Heart right ventricle (tissue), 16 donors: ENCODE measurements around the gene ERCC4. TPM values are rescaled to one million over a fixed set of nuclear protein-coding genes. Genes with fewer than 3 reads are reported as not detected.
A peak's percentile ranks its signal among the peaks of the same experiment; 100 is the strongest.

Source experiments
- ATAC-seq, 8 donors: fragments of 200-7000 bp; cut with Tn5 transposase; one replicate each; pipeline ENCODE4 v1.9.1; 2020; ENCODE audit warnings: mild to moderate bottlenecking in 8 of 8, moderate library complexity in 8 of 8, moderate number of reproducible peaks in 1 of 8
- DNase-seq, 2 donors: peaks; one replicate each; pipeline ENCODE4 v3.0.0-alpha.2; 2020
- H3K27ac ChIP-seq, 10 donors: fragments of 200-600 bp; sonication (generic) in 2 of 10; one replicate each; pipeline versions ENCODE4 v1.5.0 to v1.8.0; 2020 to 2022; ENCODE audit warnings: mild to moderate bottlenecking in 3 of 10
- H3K27me3 ChIP-seq, 7 donors: fragments of 200-600 bp; one replicate each; pipeline ENCODE4 v1.8.0; 2021 to 2022; ENCODE audit warnings: mild to moderate bottlenecking in 2 of 7
- H3K36me3 ChIP-seq, 9 donors: fragments of 200-600 bp; sonication (generic) in 1 of 9; one replicate each; pipeline versions ENCODE4 v1.5.0 to v1.8.0; 2020 to 2022; ENCODE audit warnings: mild to moderate bottlenecking in 2 of 9
- H3K4me1 ChIP-seq, 9 donors: fragments of 200-600 bp; sonication (generic) in 1 of 9; one replicate each; pipeline versions ENCODE4 v1.5.0 to v1.8.0; 2020 to 2022; ENCODE audit warnings: mild to moderate bottlenecking in 4 of 9
- H3K4me3 ChIP-seq, 10 donors: fragments of 200-600 bp; sonication (generic) in 2 of 10; one replicate each; pipeline versions ENCODE4 v1.5.0 to v1.8.0; 2020 to 2022; ENCODE audit warnings: mild to moderate bottlenecking in 7 of 10, moderate library complexity in 2 of 10
- H3K9me3 ChIP-seq, 11 donors: fragments of 200-600 bp in 10 of 11; sonication (generic) in 2 of 11; one replicate each; pipeline versions ENCODE4 v1.5.0 to v1.8.0; 2013 to 2022; ENCODE audit warnings: mild to moderate bottlenecking in 2 of 11, control low read depth in 1 of 11, moderate library complexity in 1 of 11
- CTCF ChIP-seq, 9 donors: fragments of 200-600 bp; sonication (generic) in 2 of 9; IDR thresholded peaks; one replicate each; pipeline versions ENCODE4 v1.5.0 to v1.8.0; 2021 to 2022; ENCODE audit warnings: antibody characterized with exemption in 9 of 9, mild to moderate bottlenecking in 5 of 9, moderate library complexity in 1 of 9
- WGBS, 2 donors: extraction: QIAGEN DNeasy Blood & Tissue Kit; methylation state at CpG; one replicate each; pipeline ENCODE4 v1.1.7; 2013; ENCODE audit warnings: inconsistent platforms in 1 of 2; 5-methylcytosine and 5-hydroxymethylcytosine counted together
- intact Hi-C, 10 donors: fragments of 100-400 bp; cut with DNase I; formaldehyde crosslinking; loops; one replicate each; pipeline versions ENCODE4 v1.11.1 to v1.14.2; 2022
- polyA plus RNA-seq, 2 donors: library from polyadenylated mRNA; stranded (reverse); fragments of 200-250 nt; gene quantifications; one replicate each; pipeline ENCODE4 v1.2.3, GENCODE V29; 2013
- total RNA-seq, 10 donors: library from RNA; stranded (reverse); fragmentation: NEBNext Ultra II Directional in 3 of 10; extraction: Animal tissue kit (Norgen Biotek cat#: 25700) in 3 of 10; gene quantifications; one replicate each; pipeline versions ENCODE4 v1.2.1 to v1.2.4, GENCODE V29; 2021 to 2023
- donor health status: Arrhythmogenic right ventricular cardiomyopathy.
- donor health status: ischemic (EF 13 %, LVEDD 7.1; RV severe dilation, severe dysfunction).
- donor health status: healthy with polysubstance abuse.
- donor health status: DM: no; HTN: yes; CAD: no.
- donor health status: DM: no; HTN: no; CAD: no.
- donor health status: ischemic (EF 25% LVEDD 6.9; RV normal size, moderate dysfunction).
- donor health status: ischemic (EF 25% LVEDD 5.7; RV mildly dilated, moderate dysfunction).
- donor health status: healthy.
- donor health status: DM: yes; HTN: yes; CAD: no.
- donor health status: Ischemic cardiomyopathy.
- donor health status: ischemic (EF 35%, LVEDD 5.7; RV mildly dilated, moderate dysfunction).
- donor health status: nonischemic (EF 11% LVEDD 7.7; RV severe dilation, severe dysfunction).
- donor health status: DM: yes; HTN: yes; CAD: no.
- donor health status: PGD.
- donor health status: ischemic (EF 29% LVEDD 5.4; RV normal size, mild dysfunction).
- donor health status: nonischemic (EF 23%, LVEDD 6.1; RV moderate dilation, normal function).

The ERCC4 gene
- total and polyA plus RNA-seq, 12 donors: 1.3 to 13.1 (median 8.9) TPM

GRCh38 chr16:13892301-13892700 is 27.7 kb upstream of the ERCC4 start:
- H3K4me1 ChIP-seq: no peaks in the 10 kb centered on the region
- 52 to 60% methylated on average over 4 of the region's 4 CpGs for WGBS, 2 donors

GRCh38 chr16:13895516-13895915 is 24.4 kb upstream of the ERCC4 start:
- H3K4me3 ChIP-seq: no peak overlapping the region
- intact Hi-C loops: no loop called here
- WGBS, 2 donors: 55 to 64% methylated on average over 1 of the region's 1 CpG
- TF ChIP-seq CTCF (IDR thresholded peaks at IDR 0.05): no peak
- no peaks in the 10 kb centered on the region for H3K36me3 ChIP-seq
- H3K4me1 ChIP-seq: peaks cover 0 to 14% (median 0%) of the 10 kb centered on the region in 9 donors
- no peak overlapping the region for H3K27ac ChIP-seq
- H3K27me3 ChIP-seq: no peaks in the 10 kb centered on the region
- no peak for ATAC-seq
- H3K9me3 ChIP-seq: peaks cover 0 to 6% (median 0%) of the 10 kb centered on the region in 11 donors
- no peak for DNase-seq

More at GRCh38 chr16:13892301-13892700, 27.7 kb upstream of the ERCC4 start:
- H3K9me3 ChIP-seq: peaks cover 0 to 16% (median 5%) of the 10 kb centered on the region in 11 donors
- no peaks in the 10 kb centered on the region for H3K36me3 ChIP-seq
- no peak for TF ChIP-seq CTCF (IDR thresholded peaks at IDR 0.05)
- ATAC-seq (no peak), DNase-seq (no peak)
- H3K27me3 ChIP-seq: no peaks in the 10 kb centered on the region
- intact Hi-C loops: no loop called here
- H3K4me3 ChIP-seq: no peak overlapping the region
- no peak overlapping the region for H3K27ac ChIP-seq

GRCh38 chr16:13896543-13897182 is 23.3 kb upstream of the ERCC4 start:
- DNase-seq: no peak
- TF ChIP-seq CTCF (IDR thresholded peaks at IDR 0.05): peak in 1 of 9 donors; percentile 13
- intact Hi-C loops: no loop called here
- no peaks in the 10 kb centered on the region for H3K36me3 ChIP-seq
- no peak for ATAC-seq
- WGBS, 2 donors: 77 to 80% methylated on average over 4 of the region's 4 CpGs
- no peak overlapping the region for H3K4me3 ChIP-seq
- H3K4me1 ChIP-seq: peaks cover 0 to 14% (median 0%) of the 10 kb centered on the region in 9 donors
- no peaks in the 10 kb centered on the region for H3K27me3 ChIP-seq
- peaks cover 0 to 13% (median 0%) of the 10 kb centered on the region in 11 donors for H3K9me3 ChIP-seq
- peak overlapping the region in 2 of 10 donors; percentile 81 to 84 for H3K27ac ChIP-seq

GRCh38 chr16:13897806-13898205 is 22.1 kb upstream of the ERCC4 start:
- Histone ChIP-seq H3K9me3 (peaks cover 0 to 18% (median 5%) of the 10 kb centered on the region in 11 donors), H3K27ac (peak overlapping the region in 6 of 10 donors; percentile 7 to 89 (median 80)), H3K27me3 (no peaks in the 10 kb centered on the region), H3K4me3 (no peak overlapping the region), H3K4me1 (peaks cover 0 to 14% (median 0%) of the 10 kb centered on the region in 9 donors), H3K36me3 (no peaks in the 10 kb centered on the region)
- intact Hi-C loops: no loop called here
- ATAC-seq (peak in 3 of 8 donors; percentile 40 to 63 (median 52)), DNase-seq (no peak)
- 48 to 83% methylated on average over 2 of the region's 2 CpGs for WGBS, 2 donors
- TF ChIP-seq CTCF (IDR thresholded peaks at IDR 0.05): no peak
